B cell (primary cell): Measurements from ENCODE around the gene PIH1D1. TPM values are rescaled to one million over a fixed set of nuclear protein-coding genes. Genes with fewer than 3 reads are reported as not detected.

Source experiments
- ATAC-seq: fragments of 200-7000 bp; cut with Tn5 transposase; one replicate; pipeline ENCODE4 v1.10.0; 2021; ENCODE audit warnings: low read depth, mild to moderate bottlenecking, moderate number of reproducible peaks, moderate library complexity
- CTCF ChIA-PET: fragments of 350-600 bp; sonication (Branson Sonifier 250); formaldehyde crosslinking; loops from one replicate; lab custom pipeline; 2021; ENCODE audit warnings: antibody characterized with exemption, inconsistent platforms; lab: Charles Lee
- POLR2A ChIA-PET: fragments of 350-600 bp; sonication (Branson Sonifier 250); formaldehyde crosslinking; loops from one replicate; lab custom pipeline; 2021; ENCODE audit warnings: antibody characterized with exemption; lab: Charles Lee
- DNase-seq: peaks from one replicate; pipeline ENCODE4 v3.0.0; 2013
- H2AFZ ChIP-seq: 2 replicates; pipeline ENCODE4 v1.6.1; 2012; ENCODE audit warnings: mild to moderate bottlenecking, low read depth, low read length; ENCODE audit not compliant: insufficient read depth, poor library complexity, severe bottlenecking
- H3K27ac ChIP-seq, 2 donors: 1 replicate in 1 of 2; 2 replicates in 1 of 2; pipeline ENCODE4 v1.5.1; 2012 to 2013; ENCODE audit warnings: low read length in 2 of 2, mild to moderate bottlenecking in 2 of 2, moderate library complexity in 1 of 2
- H3K27me3 ChIP-seq, 4 experiments: fragments of 200-600 bp in 1 of 4; sonication (generic) in 1 of 4; replicated peaks in 1 of 4; 1 replicate in 2 of 4; 2 replicates in 2 of 4; pipeline versions ENCODE4 v1.6.1 to v1.7.0; 2013 to 2016; ENCODE audit warnings: low read length in 3 of 4, mild to moderate bottlenecking in 2 of 4, mixed read lengths in 1 of 4, moderate library complexity in 1 of 4; ENCODE audit not compliant: insufficient read depth in 4 of 4, control insufficient read depth in 3 of 4; ENCODE audit errors: control extremely low read depth in 1 of 4
- H3K36me3 ChIP-seq, 2 experiments: replicated peaks in 1 of 2; 1 replicate in 1 of 2; 2 replicates in 1 of 2; pipeline versions ENCODE4 v1.6.1 to v1.7.1; 2013; ENCODE audit warnings: low read length in 1 of 2; ENCODE audit not compliant: insufficient read depth in 2 of 2, control insufficient read depth in 1 of 2; ENCODE audit errors: control extremely low read depth in 1 of 2, extremely low read depth in 1 of 2
- H3K4me1 ChIP-seq, 2 donors: fragments of 200-600 bp in 1 of 2; sonication (generic) in 1 of 2; 1 replicate in 1 of 2; 2 replicates in 1 of 2; pipeline versions ENCODE4 v1.5.1 to v1.6.1; 2013 to 2017; ENCODE audit warnings: low read length in 2 of 2; ENCODE audit not compliant: control insufficient read depth in 2 of 2, insufficient read depth in 2 of 2
- H3K4me2 ChIP-seq: replicated peaks from 2 replicates; pipeline ENCODE3; 2012; ENCODE audit warnings: mild to moderate bottlenecking, low read depth, low read length; ENCODE audit not compliant: poor library complexity, severe bottlenecking
- H3K4me3 ChIP-seq, 5 experiments: fragments of 200-600 bp in 1 of 5; sonication (generic) in 1 of 5; 1 replicate in 3 of 5; 2 replicates in 2 of 5; pipeline versions ENCODE4 v1.5.1 to v1.7.0; 2011 to 2016; ENCODE audit warnings: low read length in 4 of 5, mild to moderate bottlenecking in 4 of 5, low read depth in 2 of 5, control low read depth in 1 of 5, moderate library complexity in 1 of 5; ENCODE audit not compliant: insufficient read depth in 1 of 5; ENCODE audit errors: control extremely low read depth in 1 of 5, extremely low read depth in 1 of 5
- H3K79me2 ChIP-seq: fragments of 200-600 bp; sonication (generic); one replicate; pipeline ENCODE4 v1.6.0; 2016; ENCODE audit warnings: low read length; ENCODE audit not compliant: control insufficient read depth, insufficient read depth
- H3K9ac ChIP-seq: fragments of 200-600 bp; sonication (generic); 2 replicates; pipeline ENCODE4 v1.6.1; 2017; ENCODE audit warnings: mild to moderate bottlenecking, low read length, moderate library complexity
- H3K9me3 ChIP-seq, 3 donors: one replicate each; pipeline versions ENCODE4 v1.6.1 to v1.7.1; 2013; ENCODE audit warnings: low read length in 2 of 3; ENCODE audit not compliant: control insufficient read depth in 2 of 3, insufficient read depth in 1 of 3; ENCODE audit errors: control extremely low read depth in 1 of 3
- H4K20me1 ChIP-seq: 2 replicates; pipeline ENCODE4 v1.6.0; 2012; ENCODE audit warnings: mild to moderate bottlenecking, low read length; ENCODE audit not compliant: insufficient read depth, control insufficient read depth, poor library complexity, severe bottlenecking
- H3K27ac Mint-ChIP-seq: one replicate; pipeline ENCODE4 v1.8.0; 2021; ENCODE audit warnings: mixed read lengths
- H3K27me3 Mint-ChIP-seq: one replicate; pipeline ENCODE4 v1.8.0; 2021; ENCODE audit warnings: mixed read lengths
- H3K4me1 Mint-ChIP-seq: one replicate; pipeline ENCODE4 v1.8.0; 2021; ENCODE audit warnings: mixed read lengths
- H3K4me3 Mint-ChIP-seq: one replicate; pipeline ENCODE4 v1.8.0; 2021; ENCODE audit warnings: mixed read lengths
- H3K9me3 Mint-ChIP-seq: one replicate; pipeline ENCODE4 v1.8.0; 2022; ENCODE audit warnings: mixed read lengths; ENCODE audit not compliant: insufficient read depth
- EZH2 ChIP-seq: IDR thresholded peaks from 2 replicates; pipeline ENCODE4 v1.6.1; 2012; ENCODE audit warnings: borderline replicate concordance, low read depth, mild to moderate bottlenecking, moderate library complexity, low read length; ENCODE audit not compliant: insufficient read depth, poor library complexity, severe bottlenecking
- WGBS: methylation state at CpG from one replicate; pipeline ENCODE4 v1.1.5; 2013; ENCODE audit warnings: missing lambda C conversion rate; ENCODE audit not compliant: insufficient coverage; 5-methylcytosine and 5-hydroxymethylcytosine counted together
- intact Hi-C: fragments of 100-400 bp; cut with micrococcal nuclease; formaldehyde crosslinking; loops from one replicate; pipeline ENCODE4 v1.10.0; 2022
- polyA plus RNA-seq: library from polyadenylated mRNA; depleted of rRNA; stranded (reverse); fragments of >200 nt; gene quantifications from 2 replicates; pipeline ENCODE4 v1.2.3, GENCODE V29; 2012
- total RNA-seq, 2 donors: library from RNA; stranded (reverse); fragments of 120-200 nt in 1 of 2; gene quantifications; 1 replicate in 1 of 2; 2 replicates in 1 of 2; pipeline versions ENCODE4 v1.2.3 to v1.2.4, GENCODE V29; 2013 to 2022
- TF ChIP-seq, protein P1 (sequence below): fragments of 200-600 bp; IDR thresholded peaks from one replicate; pipeline ENCODE4 v1.8.0; 2022; ENCODE audit warnings: antibody characterized with exemption, mild to moderate bottlenecking

Gene PIH1D1
- total and polyA plus RNA-seq, 2 donors (not counting 1 experiment from before 2014, with no cell fraction given): 158 to 184 TPM

DNA sequence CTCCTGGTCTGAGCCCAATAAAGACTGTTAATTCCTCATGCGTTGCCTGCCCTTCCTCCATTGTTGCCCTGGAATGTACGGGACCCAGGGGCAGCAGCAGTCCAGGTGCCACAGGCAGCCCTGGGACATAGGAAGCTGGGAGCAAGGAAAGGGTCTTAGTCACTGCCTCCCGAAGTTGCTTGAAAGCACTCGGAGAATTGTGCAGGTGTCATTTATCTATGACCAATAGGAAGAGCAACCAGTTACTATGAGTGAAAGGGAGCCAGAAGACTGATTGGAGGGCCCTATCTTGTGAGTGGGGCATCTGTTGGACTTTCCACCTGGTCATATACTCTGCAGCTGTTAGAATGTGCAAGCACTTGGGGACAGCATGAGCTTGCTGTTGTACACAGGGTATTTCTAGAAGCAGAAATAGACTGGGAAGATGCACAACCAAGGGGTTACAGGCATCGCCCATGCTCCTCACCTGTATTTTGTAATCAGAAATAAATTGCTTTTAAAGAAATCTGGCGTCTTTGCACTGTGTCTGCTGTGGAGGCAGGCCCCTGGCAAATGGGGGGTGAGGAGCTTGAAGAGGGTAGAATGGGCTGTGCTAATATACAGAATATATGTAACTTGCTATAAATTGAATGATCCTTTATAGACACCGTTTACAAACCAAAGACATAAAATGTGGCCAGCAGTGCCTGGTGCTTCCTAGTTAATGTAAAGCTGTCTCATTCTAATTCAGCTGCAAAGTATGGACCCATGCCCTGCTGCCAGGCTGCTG lies 40.4 kb upstream of the PIH1D1 start:
- Histone ChIP-seq H3K4me1 (peaks cover 15 to 46% of the 10 kb centered on the region in 2 donors), H3K4me2 (no peak overlapping the region), H3K4me3 (no peak overlapping the region), H3K27me3 (no peaks in the 10 kb centered on the region), H3K27ac (peak overlapping the region in 1 of 2 donors; percentile 39), H3K79me2 (peaks cover 41% of the 10 kb centered on the region), H2AFZ (no peak overlapping the region), H3K9me3 (peaks cover 0 to 5% (median 0%) of the 10 kb centered on the region in 3 donors), H3K36me3 (peaks cover 10 to 44% of the 10 kb centered on the region in 2 experiments), H4K20me1 (peaks cover 45% of the 10 kb centered on the region), H3K9ac (no peak overlapping the region)
- ATAC-seq: no peak
- TF ChIP-seq, protein P1, sequence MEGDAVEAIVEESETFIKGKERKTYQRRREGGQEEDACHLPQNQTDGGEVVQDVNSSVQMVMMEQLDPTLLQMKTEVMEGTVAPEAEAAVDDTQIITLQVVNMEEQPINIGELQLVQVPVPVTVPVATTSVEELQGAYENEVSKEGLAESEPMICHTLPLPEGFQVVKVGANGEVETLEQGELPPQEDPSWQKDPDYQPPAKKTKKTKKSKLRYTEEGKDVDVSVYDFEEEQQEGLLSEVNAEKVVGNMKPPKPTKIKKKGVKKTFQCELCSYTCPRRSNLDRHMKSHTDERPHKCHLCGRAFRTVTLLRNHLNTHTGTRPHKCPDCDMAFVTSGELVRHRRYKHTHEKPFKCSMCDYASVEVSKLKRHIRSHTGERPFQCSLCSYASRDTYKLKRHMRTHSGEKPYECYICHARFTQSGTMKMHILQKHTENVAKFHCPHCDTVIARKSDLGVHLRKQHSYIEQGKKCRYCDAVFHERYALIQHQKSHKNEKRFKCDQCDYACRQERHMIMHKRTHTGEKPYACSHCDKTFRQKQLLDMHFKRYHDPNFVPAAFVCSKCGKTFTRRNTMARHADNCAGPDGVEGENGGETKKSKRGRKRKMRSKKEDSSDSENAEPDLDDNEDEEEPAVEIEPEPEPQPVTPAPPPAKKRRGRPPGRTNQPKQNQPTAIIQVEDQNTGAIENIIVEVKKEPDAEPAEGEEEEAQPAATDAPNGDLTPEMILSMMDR: no peak
- TF ChIP-seq EZH2: no peak
- intact Hi-C loops: no loop called here
- Mint-ChIP-seq H3K4me3 (peak overlapping the region; percentile 10), H3K4me1 (peaks cover 63% of the 10 kb centered on the region), H3K9me3 (no peaks in the 10 kb centered on the region), H3K27ac (peak overlapping the region; percentile 81), H3K27me3 (no peaks in the 10 kb centered on the region)
- ChIA-PET POLR2A (interaction anchor here (0.6 kb wide), 2 partner anchors 8 to 23 kb away, joined by 3 to 4 read pairs; no protein-coding TSS in a partner anchor), CTCF (interaction anchor here (0.7 to 1.1 kb wide), 2 partner anchors 11 to 22 kb away, joined by 3 to 4 read pairs; no protein-coding TSS in a partner anchor)
- WGBS: 90% methylated on average over 5 of the region's 7 CpGs
- DNase-seq: peak; percentile 35
